HG02588 (cell line): ENCODE results near the gene INTS15.

Source experiments
- ATAC-seq: cut with Tn5 transposase; IDR thresholded peaks from one replicate; pipeline ENCODE4 v1.9.1; 2021; ENCODE audit warnings: mild to moderate bottlenecking, moderate library complexity; ENCODE audit not compliant: unreplicated experiment

INTS15 gene

GRCh38 chr7:6642239-6642839, 52.5 kb downstream of the INTS15 start:
- ATAC-seq, result no peak

GRCh38 chr7:6642861-6643640, 53.2 kb downstream of the INTS15 start:
- no peak for ATAC-seq

- ATAC-seq, result no peak
These were observed 54.2 kb downstream of the INTS15 start for GRCh38 chr7:6643915-6644625.

- no peak for ATAC-seq
These were observed 54.9 kb downstream of the INTS15 start for GRCh38 chr7:6644728-6645127.

- ATAC-seq, result no peak
These were observed 56.6 kb downstream of the INTS15 start for GRCh38 chr7:6646465-6646864.

GRCh38 chr7:6647080-6647479, 57.3 kb downstream of the INTS15 start:
- no peak for ATAC-seq

- ATAC-seq, result no peak
These were observed 57.7 kb downstream of the INTS15 start for GRCh38 chr7:6647541-6647940.

GRCh38 chr7:6648066-6648814, 58.4 kb downstream of the INTS15 start:
- no peak for ATAC-seq

GRCh38 chr7:6648815-6649104, 58.9 kb downstream of the INTS15 start:
- ATAC-seq, result no peak

- no peak for ATAC-seq
These were observed 59.6 kb downstream of the INTS15 start for GRCh38 chr7:6649241-6649961.

- no peak for ATAC-seq
These were observed 60.3 kb downstream of the INTS15 start for GRCh38 chr7:6650086-6650485.

- no peak for ATAC-seq
These were observed 60.7 kb downstream of the INTS15 start for GRCh38 chr7:6650521-6651011.

GRCh38 chr7:6651851-6652445, 62.1 kb downstream of the INTS15 start:
- ATAC-seq, result no peak

GRCh38 chr7:6652446-6653011, 62.7 kb downstream of the INTS15 start:
- no peak for ATAC-seq

GRCh38 chr7:6653071-6654003, 63.5 kb downstream of the INTS15 start:
- no peak for ATAC-seq

- no peak for ATAC-seq
These were observed 64.5 kb downstream of the INTS15 start for GRCh38 chr7:6654113-6654841.

- no peak for ATAC-seq
These were observed 65.2 kb downstream of the INTS15 start for GRCh38 chr7:6654842-6655610.
